ENCODE measurements around the gene GPATCH1. TPM values are rescaled to one million over a fixed set of nuclear protein-coding genes. Genes with fewer than 3 reads are reported as not detected.

The GPATCH1 gene
- total RNA-seq, 1 experiment from 2014 or later, result 7.8 TPM

GRCh38 chr19:33063356-33063752 is 17.6 kb upstream of the GPATCH1 start:
- Histone ChIP-seq H3K27ac (ENCODE audit: low read depth, low read length) (no peak overlapping the region), H3K4me2 (ENCODE audit: low read length) (peak overlapping the region; percentile 95), H3K36me3 (ENCODE audit: control insufficient read depth in 1 of 2, insufficient read depth in 2 of 2, low read length in 2 of 2) (no peaks in the 10 kb centered on the region), H3K9me3 (ENCODE audit: control insufficient read depth in 1 of 2, insufficient read depth in 1 of 2, low read depth in 1 of 2, low read length in 2 of 2) (no peaks in the 10 kb centered on the region), H3K79me2 (ENCODE audit: insufficient read depth, low read length) (peaks cover 59% of the 10 kb centered on the region), H3K4me1 (ENCODE audit: control insufficient read depth in 1 of 2, insufficient read depth in 2 of 2, low read length in 2 of 2) (peaks cover 27 to 46% of the 10 kb centered on the region in 2 experiments), H4K20me1 (ENCODE audit: insufficient read depth) (no peaks in the 10 kb centered on the region; the same call in 1 of the 2 replicates), H3K4me3 (replicated peaks in 1 of 2; ENCODE audit: low read depth in 1 of 2, low read length in 2 of 2) (peak overlapping the region; percentile 85 to 89), H2AFZ (ENCODE audit: low read depth, low read length, poor library complexity, severe bottlenecking) (no peak overlapping the region), H3K27me3 (ENCODE audit: insufficient read depth, low read length) (no peaks in the 10 kb centered on the region), H3K9me2 (ENCODE audit: insufficient read depth) (no peaks in the 10 kb centered on the region), H3K9ac (ENCODE audit: low read length) (peak overlapping the region; percentile 91)
- RAD21 ChIA-PET (ENCODE audit: low non-redundant PET in 1 of 2, low total read pairs in 2 of 2, uncharacterized antibody in 2 of 2, unreplicated experiment in 2 of 2), result no interaction called here
- ATAC-seq, result no peak
- CTCF ChIA-PET, result no interaction called here
- intact Hi-C loops (cut with micrococcal nuclease), result no loop called here
- no peak for DNase-seq (ENCODE audit: low read depth, low spot score)
- POLR2A ChIA-PET, result interaction anchor here (2.2 kb wide), 1 partner anchor 11 kb away, joined by 5 read pairs; no protein-coding TSS in a partner anchor
- BruUV-seq (replicated peaks), result no TSS peak
- no peak for TF ChIP-seq SRF (IDR thresholded peaks at IDR 0.05; ENCODE audit: low read depth)
- no peak for TF ChIP-seq CBX3 (IDR thresholded peaks at IDR 0.05; ENCODE audit: low read depth)
- no peak for TF ChIP-seq TCF7L2 (IDR thresholded peaks at IDR 0.05; ENCODE audit: borderline replicate concordance, extremely low read depth, insufficient read depth, insufficient read length)
- no peak for TF ChIP-seq EZH2 (IDR thresholded peaks at IDR 0.05)
- TF ChIP-seq FOSL1 (IDR thresholded peaks at IDR 0.05; ENCODE audit: low read depth), result no peak
- no peak for TF ChIP-seq SIN3A (IDR thresholded peaks at IDR 0.05; ENCODE audit: low read depth)
- no peak for TF ChIP-seq SP1 (IDR thresholded peaks at IDR 0.05; ENCODE audit: low read depth)
- no peak for TF ChIP-seq CEBPB (IDR thresholded peaks at IDR 0.05; ENCODE audit: low read depth)
- no peak for TF ChIP-seq MAX (IDR thresholded peaks at IDR 0.05)
- no peak for TF ChIP-seq EZH2phosphoT487 (IDR thresholded peaks at IDR 0.05; ENCODE audit: borderline replicate concordance)

- TF ChIP-seq RAD21 (IDR thresholded peaks at IDR 0.05; ENCODE audit: low read depth), result no peak
- no peak for TF ChIP-seq YY1 (IDR thresholded peaks at IDR 0.05; ENCODE audit: extremely low read depth, insufficient replicate concordance, low read depth, low read length)
- no peak for TF ChIP-seq POLR2A (IDR thresholded peaks at IDR 0.05; ENCODE audit: borderline replicate concordance, extremely low read depth, insufficient read depth, insufficient read length)
- no peak for TF ChIP-seq EGR1 (IDR thresholded peaks at IDR 0.05; ENCODE audit: low read depth)
- TF ChIP-seq MAX (IDR thresholded peaks at IDR 0.05), result no peak
- no peak for TF ChIP-seq EZH2 (IDR thresholded peaks at IDR 0.05)
- TF ChIP-seq SP1 (IDR thresholded peaks at IDR 0.05; ENCODE audit: low read depth), result no peak
- TF ChIP-seq CEBPB (IDR thresholded peaks at IDR 0.05; ENCODE audit: low read depth), result no peak
- TF ChIP-seq EZH2phosphoT487 (IDR thresholded peaks at IDR 0.05; ENCODE audit: borderline replicate concordance), result no peak
- ATAC-seq, result no peak; the same call in 1 of the 2 replicates
- H3K79me2 ChIP-seq (ENCODE audit: insufficient read depth, low read length), result peaks cover 54% of the 10 kb centered on the region
- peak overlapping the region; percentile 85 to 89 for H3K4me3 ChIP-seq (replicated peaks in 1 of 2; ENCODE audit: low read depth in 1 of 2, low read length in 2 of 2)
- no peaks in the 10 kb centered on the region for H3K27me3 ChIP-seq (ENCODE audit: insufficient read depth, low read length)
- H3K9me2 ChIP-seq (ENCODE audit: insufficient read depth), result no peaks in the 10 kb centered on the region
- CTCF ChIA-PET, result no interaction called here
- BruUV-seq (replicated peaks), result no TSS peak
- no peak for DNase-seq (ENCODE audit: low read depth, low spot score)
- H3K4me2 ChIP-seq (ENCODE audit: low read length), result peak overlapping the region; percentile 95
- peak overlapping the region; percentile 72 for H3K27ac ChIP-seq (ENCODE audit: low read depth, low read length)
- H3K4me1 ChIP-seq (ENCODE audit: control insufficient read depth in 1 of 2, insufficient read depth in 2 of 2, low read length in 2 of 2), result peaks cover 27 to 50% of the 10 kb centered on the region in 2 experiments
- no peak overlapping the region for H2AFZ ChIP-seq (ENCODE audit: low read depth, low read length, poor library complexity, severe bottlenecking)
- H3K36me3 ChIP-seq (ENCODE audit: control insufficient read depth in 1 of 2, insufficient read depth in 2 of 2, low read length in 2 of 2), result no peaks in the 10 kb centered on the region
- H4K20me1 ChIP-seq (ENCODE audit: insufficient read depth), result no peaks in the 10 kb centered on the region; the same call in 1 of the 2 replicates
- H3K9me3 ChIP-seq (ENCODE audit: control insufficient read depth in 1 of 2, insufficient read depth in 1 of 2, low read depth in 1 of 2, low read length in 2 of 2), result no peaks in the 10 kb centered on the region
- RAD21 ChIA-PET (ENCODE audit: low non-redundant PET in 1 of 2, low total read pairs in 2 of 2, uncharacterized antibody in 2 of 2, unreplicated experiment in 2 of 2), result interaction anchor here in 1 of 2 experiments (0.7 kb wide), 1 partner anchor 690 kb away, joined by 5 read pairs; no protein-coding TSS in a partner anchor
- intact Hi-C loops (cut with micrococcal nuclease), result no loop called here
- H3K9ac ChIP-seq (ENCODE audit: low read length), result peak overlapping the region; percentile 91
- POLR2A ChIA-PET, result interaction anchor here (2.2 kb wide), 1 partner anchor 11 kb away, joined by 5 read pairs; no protein-coding TSS in a partner anchor
Measured at GRCh38 chr19:33063753-33064457, 17.1 kb upstream of the GPATCH1 start.
